HG03469 (cell line): ENCODE measurements around the gene UEVLD.

Source experiments
- ATAC-seq: cut with Tn5 transposase; IDR thresholded peaks from one replicate; pipeline ENCODE4 v1.9.1; 2021; ENCODE audit warnings: mild to moderate bottlenecking, moderate library complexity, moderate number of reproducible peaks; ENCODE audit not compliant: unreplicated experiment

UEVLD gene

GRCh38 chr11:18590571-18590970, 2.0 kb upstream of the UEVLD start:
- no peak for ATAC-seq

- ATAC-seq: no peak
These were observed 6.7 kb downstream of the UEVLD start for GRCh38 chr11:18581825-18582224.

GRCh38 chr11:18580113-18580766, 8.3 kb downstream of the UEVLD start:
- ATAC-seq: no peak

- ATAC-seq: no peak
These were observed 9.4 kb downstream of the UEVLD start for GRCh38 chr11:18578975-18579598.

GRCh38 chr11:18575361-18575760, 13.2 kb downstream of the UEVLD start:
- ATAC-seq: no peak

- no peak for ATAC-seq
These were observed 21.5 kb downstream of the UEVLD start for GRCh38 chr11:18567081-18567480.

- no peak for ATAC-seq
These were observed 22.1 kb downstream of the UEVLD start for GRCh38 chr11:18566406-18566805.

- no peak for ATAC-seq
These were observed 24.4 kb downstream of the UEVLD start for GRCh38 chr11:18564149-18564548.

GRCh38 chr11:18563090-18563730, 25.3 kb downstream of the UEVLD start:
- ATAC-seq: no peak

- no peak for ATAC-seq
These were observed 40.5 kb downstream of the UEVLD start for GRCh38 chr11:18548001-18548400.

GRCh38 chr11:18540207-18541009, 48.1 kb downstream of the UEVLD start:
- ATAC-seq: no peak

- ATAC-seq: no peak
These were observed 52.3 kb downstream of the UEVLD start for GRCh38 chr11:18536209-18536608.

- ATAC-seq: no peak
These were observed 54.3 kb downstream of the UEVLD start for GRCh38 chr11:18534245-18534644.

- ATAC-seq: no peak
These were observed 55.2 kb downstream of the UEVLD start for GRCh38 chr11:18533365-18533764.

- no peak for ATAC-seq
These were observed 61.0 kb downstream of the UEVLD start for GRCh38 chr11:18527512-18527911.

- peak; percentile 83 for ATAC-seq
These were observed 61.8 kb downstream of the UEVLD start, which contains the start of gene TSG101 for GRCh38 chr11:18526521-18527296. Gene TSG101, minus strand, starts transcription at chr11:18526942. Its CDS starts 126 bp downstream, at chr11:18526816.

GRCh38 chr11:18526130-18526520, 62.4 kb downstream of the UEVLD start:
- no peak for ATAC-seq

- no peak for ATAC-seq
These were observed 64.3 kb downstream of the UEVLD start for GRCh38 chr11:18524248-18524647.

- ATAC-seq: no peak
These were observed 65.5 kb downstream of the UEVLD start for GRCh38 chr11:18523084-18523483.

GRCh38 chr11:18522388-18522787, 66.1 kb downstream of the UEVLD start:
- ATAC-seq: no peak

- ATAC-seq: no peak
These were observed 67.4 kb downstream of the UEVLD start for GRCh38 chr11:18521122-18521521.
